Suppressor macrophage treated with lipopolysaccharide for 4 hours (primary cell): Measurements from ENCODE around the gene MYEF2.

ENCODE experiments used
- DNase-seq: peaks from one replicate; pipeline ENCODE4 v3.0.0-alpha.2; 2020

Gene MYEF2

DNA sequence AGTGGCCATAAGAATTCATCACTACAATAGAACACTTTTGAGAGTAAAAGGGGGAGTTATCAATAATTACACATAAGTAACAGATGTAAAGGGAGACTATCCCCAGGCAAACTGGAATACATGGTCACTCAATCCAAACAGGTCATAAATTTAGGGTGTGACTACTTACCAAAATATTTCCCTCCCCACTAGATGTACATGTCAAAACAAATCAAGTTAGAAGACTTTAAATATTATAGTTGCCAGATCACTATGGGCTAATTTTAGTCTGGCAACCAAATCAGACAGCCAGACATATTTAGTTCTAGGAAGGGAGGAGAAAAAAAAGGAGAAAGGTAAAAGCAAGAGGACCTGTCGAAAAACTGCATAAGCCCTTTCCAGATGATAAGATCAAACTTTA lies 34.2 kb downstream of the MYEF2 start:
- no peak for DNase-seq

DNA sequence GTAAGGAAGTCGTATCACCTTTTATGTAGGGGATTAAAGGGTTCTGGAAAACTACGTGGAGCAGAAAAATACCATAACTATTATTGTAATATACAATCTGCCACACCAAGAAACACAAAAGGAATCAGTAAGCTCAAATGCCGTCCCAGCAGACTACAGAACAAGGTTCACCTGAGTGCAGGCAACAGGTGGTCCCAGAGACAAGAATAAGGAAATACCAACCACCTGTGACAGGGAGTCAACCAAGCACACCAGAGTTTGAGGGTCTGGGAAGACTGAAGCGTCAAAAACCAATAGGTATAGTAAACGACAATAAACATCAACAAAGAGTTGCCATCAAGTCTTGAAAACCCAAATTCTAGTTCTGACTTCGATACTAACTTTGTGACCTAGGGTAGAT lies 45.2 kb downstream of the MYEF2 start:
- DNase-seq: no peak

DNA sequence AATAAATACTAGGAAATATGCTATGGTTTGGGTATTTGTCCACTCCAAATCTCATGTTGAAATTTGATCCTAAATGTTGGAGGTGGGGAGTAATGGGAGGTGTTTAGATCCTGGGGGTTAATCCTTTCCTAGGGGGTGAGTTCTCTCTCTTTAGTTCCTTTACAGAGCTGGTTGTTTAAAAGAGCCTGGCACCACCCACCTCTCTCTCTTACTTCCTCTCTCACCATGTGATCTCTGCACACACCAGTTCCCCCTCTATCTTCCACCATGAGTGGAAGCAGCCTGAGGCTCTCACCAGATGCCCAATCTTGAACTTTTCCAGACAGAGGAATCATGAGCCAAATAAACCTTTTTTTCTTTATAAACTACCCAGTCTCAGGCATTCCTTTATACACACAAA lies 46.8 kb downstream of the MYEF2 start:
- no peak for DNase-seq

DNA sequence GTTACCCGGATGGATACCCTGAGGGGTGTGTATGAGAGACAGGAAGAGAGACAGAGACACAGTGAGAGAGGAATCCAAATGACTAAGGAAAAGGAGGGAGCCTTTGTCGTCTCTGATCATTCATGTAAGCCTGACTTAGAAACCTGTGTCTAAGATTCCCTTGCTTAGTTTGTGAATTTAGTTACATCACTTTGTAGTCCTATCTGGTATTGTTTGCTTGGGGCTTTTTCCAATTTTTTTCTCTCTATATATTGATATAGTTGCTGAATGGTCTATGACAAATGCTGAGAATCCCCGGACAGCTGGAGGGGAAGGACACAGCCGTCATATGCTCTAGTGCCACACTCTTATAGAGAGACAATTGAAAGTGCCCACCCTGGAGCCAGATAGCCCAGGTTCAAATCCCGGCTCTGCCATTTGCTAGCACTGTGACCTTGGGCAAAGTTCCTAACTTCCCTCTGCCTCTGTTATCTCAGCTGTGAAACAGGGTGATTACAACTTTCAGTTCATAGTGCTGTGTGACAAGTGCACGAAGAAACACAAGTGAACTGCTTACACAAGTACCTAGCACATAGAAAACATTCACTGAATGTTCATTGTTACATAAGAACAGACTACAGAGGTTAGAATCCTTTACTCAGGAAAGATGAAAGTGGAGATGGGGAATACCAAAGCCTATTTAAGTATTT lies 51.3 kb downstream of the MYEF2 start:
- DNase-seq: no peak

DNA sequence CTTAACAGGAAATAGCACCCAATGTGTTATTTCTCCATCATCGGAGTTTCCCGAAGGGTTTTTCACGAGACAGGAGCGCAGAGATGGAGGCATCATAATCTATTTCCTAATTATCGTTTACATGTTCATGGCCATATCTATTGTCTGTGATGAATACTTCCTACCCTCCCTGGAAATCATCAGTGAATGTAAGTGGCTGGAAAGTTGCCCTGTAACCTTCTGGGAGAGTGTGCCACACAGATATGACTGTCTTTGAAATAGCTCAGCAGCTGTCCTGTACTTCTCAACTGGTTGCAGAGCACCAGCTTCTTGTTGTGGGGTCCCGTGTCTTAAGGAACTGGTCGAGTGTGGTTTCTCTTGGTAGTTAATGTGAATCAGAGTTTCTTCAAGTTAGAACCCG lies 56.2 kb downstream of the MYEF2 start:
- DNase-seq: no peak

DNA sequence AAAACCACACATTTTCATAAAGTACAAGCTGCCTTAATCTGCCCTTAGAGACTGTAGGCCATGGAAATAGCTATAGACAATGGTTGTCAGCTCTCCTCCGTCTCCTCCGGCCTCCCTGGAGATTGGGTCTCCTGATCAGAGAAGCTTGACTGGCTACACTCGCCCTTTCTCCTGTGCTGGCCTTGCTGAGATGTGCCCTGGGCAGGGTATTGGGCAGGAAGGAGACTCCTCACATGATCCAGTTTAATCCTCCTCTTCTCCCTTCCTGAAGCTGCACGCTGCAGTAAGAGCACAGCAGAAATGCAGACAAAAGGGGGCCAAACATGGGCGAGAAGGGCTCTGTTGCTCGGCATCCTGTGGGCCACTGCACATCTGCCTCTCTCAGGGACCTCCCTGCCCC lies 57.4 kb downstream of the MYEF2 start, which contains the start of gene SLC24A5:
Gene SLC24A5, plus strand, starts transcription at position 246 of the 400 bp plus-strand sequence. Its CDS starts 55 bp downstream, at position 301.
- no peak for DNase-seq

DNA sequence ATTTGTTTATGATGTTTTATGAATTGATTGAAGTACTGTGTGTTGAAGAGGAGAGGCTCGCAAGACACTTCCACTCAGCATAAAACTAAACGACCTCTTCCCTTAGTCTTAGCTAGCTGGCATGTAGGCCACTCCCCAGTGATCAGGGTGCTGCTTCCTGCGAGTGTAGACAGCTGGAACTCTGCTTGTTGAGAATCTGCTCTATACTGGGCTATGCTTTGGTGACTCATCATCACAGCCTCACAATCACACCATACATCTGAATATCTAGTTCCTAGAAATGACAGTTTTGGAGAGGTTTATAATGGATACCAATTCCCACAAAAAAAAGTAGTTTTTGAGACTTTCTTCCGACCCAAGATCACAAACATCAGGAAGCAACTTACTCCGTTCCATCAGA lies 58.8 kb downstream of the MYEF2 start:
- DNase-seq: no peak

DNA sequence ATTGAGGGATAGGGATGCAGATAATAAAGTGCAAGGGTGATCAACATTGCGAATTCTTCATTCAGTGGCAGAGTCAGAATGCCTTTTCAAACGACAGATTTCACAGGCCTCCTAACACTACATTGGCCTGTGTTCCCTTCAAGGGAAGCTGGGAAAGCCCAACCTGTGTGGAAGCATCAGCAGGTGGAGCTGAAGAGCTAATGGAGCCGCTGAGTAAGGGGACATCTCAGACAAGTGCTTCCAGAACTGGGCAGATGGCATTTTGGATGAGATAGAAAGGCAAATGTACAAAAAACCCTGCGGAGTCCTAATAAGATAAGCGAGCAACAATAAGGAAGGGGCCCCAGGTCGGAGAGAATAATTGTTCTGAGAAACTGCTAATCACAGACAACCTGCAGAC lies 65.9 kb downstream of the MYEF2 start:
- no peak for DNase-seq

DNA sequence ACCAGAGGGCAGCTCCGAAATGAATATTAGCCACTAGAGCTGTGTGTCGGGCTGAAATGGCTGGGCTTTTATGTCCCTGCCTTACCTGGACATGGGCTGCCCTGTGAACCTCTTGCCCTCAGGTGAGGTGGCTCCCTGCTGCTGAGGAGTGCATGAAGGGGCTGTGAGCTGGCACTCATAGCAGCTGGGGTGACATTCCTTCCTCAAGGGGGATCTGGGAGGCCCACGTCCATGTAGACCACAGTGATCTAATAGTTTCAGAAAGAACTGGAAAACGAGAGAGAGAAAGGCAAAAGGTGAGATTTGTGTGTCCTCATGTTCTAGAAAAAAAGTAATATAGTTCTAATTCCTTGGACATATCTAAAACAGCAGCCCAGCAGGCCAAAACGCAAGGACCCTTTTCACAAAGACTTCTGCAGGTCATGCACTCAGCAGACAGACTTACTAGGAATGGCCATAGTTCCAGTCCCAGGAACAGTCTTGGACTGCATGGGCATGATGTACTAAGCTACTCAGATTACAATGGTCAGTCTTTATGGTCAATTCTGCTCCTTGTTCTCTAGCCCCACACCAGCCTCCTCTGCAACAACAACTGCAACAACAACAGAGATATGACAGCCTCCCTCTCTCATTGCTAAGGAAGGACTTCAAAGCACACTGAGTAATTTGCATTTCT lies 68.1 kb downstream of the MYEF2 start:
- DNase-seq: no peak

DNA sequence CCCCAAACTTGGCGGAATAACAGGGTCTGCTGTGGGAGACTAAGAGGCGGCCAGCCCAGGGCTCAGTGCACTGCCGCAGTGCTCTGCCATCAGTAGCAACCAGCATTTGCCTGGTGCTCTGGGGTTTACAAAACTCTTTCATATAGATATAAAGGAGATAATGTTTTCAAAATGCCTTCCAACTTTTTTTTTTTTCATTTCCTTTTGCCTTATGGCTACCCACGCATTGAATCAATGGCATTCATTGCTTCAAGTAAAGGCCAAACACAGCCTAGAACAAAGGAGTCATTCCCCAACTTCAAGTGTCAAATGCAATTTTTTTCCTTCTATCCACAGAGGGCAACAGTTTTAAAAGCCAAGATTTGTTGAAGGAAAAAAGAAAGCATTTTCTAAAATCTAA lies 68.9 kb downstream of the MYEF2 start:
- DNase-seq: no peak

DNA sequence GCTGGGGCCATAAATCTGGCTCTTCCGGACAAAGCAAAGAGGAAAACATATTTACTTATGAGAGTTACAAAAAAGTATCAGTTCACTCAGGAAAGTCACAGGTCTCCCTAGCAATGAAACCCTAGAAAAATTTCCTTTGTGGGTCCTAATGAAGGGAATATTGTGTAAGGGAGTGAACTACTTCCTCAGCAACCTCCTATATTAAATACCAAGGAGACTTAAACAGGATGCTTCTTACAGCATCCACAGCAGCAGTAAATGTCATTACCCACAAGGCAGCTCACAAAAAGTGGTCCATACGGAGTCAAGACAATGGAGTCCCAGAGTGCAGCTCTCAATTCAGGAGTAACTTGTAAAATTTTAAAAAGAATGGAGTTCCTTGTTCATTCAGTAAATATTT lies 72.2 kb downstream of the MYEF2 start:
- no peak for DNase-seq

DNA sequence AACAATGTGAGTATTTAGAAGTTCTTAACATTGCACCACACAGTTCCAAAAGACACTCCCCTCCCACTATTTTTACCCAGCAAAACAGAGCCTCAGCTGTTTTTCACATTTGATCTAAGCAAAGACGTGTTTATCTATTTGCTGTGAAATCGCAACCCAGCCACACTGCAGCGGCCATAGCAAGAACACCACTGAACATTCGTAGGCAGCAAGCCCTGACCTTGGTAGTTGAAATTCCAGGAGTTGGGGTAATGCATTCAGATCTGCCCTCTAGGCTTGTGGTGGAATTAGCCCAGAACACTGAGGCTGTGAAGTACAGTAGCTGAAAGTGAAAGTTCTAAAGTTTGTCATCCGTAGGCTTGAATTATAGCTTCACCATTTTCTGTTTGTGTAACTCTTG lies 74.4 kb downstream of the MYEF2 start:
- no peak for DNase-seq

DNA sequence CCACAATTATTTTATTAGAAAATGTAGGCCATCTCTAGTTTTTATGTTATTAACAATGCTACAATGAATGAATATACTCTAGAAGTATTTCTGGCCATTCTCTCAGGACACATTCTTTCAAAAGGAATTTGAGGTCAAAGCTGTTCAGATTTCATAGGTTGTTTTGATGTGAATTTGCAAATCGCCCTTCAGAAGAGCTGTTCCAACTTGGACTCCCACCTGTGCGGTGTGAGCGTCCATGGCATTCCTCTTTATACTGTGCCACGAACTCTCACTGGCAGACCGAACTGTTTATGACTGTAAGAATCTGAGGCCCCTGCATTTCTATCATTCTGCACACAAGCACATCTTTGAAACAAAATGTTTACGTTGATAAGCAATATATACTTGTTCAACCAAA lies 75.9 kb downstream of the MYEF2 start:
- DNase-seq: no peak

DNA sequence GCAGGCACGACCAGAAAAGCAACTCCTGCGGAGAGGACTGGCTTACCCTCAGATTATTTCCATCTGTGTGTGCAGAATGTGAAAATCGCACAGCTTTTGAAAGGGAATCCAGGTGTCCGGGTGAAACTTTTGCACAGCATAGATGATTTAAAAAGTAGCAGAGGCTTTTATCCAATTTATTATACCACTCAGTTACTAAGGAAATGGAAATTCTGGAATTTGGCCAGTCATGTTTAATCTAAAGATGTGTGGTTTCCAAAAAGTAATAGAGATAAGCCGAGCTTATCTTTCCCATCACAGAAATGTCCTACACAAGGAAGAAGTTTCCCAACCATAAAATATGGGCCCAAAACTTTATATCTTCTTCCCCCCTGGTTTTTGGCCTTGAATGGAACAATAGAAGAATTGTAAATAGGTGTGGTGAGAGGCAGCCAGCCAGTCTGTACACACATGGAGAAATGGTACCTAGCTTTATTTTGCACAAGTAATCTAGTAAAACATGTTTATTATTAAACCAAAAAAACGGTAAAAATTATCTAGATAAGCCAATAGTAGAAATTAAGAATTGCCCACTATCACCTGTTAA lies 76.6 kb downstream of the MYEF2 start:
- DNase-seq: no peak

DNA sequence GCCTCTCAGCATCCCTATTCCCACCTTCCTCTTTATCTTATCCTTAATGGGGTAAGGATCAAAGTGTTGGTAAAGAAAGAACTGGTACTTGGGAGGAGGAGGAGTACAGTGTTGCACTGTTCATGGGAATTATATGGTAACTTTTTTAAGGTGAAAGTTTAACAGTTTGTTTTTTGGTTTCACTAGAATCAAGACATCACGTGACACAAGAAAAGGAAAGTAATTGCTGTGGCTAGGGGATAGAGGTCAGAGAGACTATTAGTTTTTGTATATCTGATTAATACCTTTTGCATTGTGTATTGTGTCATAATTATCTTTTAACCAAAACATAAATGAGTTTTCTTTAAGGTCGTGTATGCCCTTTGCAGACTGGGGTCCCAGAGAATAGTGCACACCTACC lies 80.8 kb downstream of the MYEF2 start:
- DNase-seq: no peak

DNA sequence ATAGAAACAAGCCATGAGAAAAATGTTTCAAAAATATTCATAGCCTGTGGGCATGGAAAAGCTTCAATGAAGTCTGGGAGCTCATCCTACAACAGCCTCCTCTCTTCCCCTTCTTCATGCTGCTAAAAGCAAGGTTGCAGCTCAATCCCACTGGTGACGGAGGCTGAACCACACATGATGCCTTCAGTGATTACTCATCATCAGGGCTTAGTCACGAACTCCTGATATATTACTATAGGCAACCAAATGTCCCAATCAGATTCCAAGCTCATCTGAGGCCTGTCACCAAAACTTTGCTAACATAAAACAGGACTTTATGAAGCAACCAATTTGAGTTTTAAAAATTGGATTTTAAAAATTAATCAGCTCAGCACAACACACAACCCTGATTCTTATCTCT lies 81.3 kb downstream of the MYEF2 start:
- DNase-seq: peak; percentile 14

DNA sequence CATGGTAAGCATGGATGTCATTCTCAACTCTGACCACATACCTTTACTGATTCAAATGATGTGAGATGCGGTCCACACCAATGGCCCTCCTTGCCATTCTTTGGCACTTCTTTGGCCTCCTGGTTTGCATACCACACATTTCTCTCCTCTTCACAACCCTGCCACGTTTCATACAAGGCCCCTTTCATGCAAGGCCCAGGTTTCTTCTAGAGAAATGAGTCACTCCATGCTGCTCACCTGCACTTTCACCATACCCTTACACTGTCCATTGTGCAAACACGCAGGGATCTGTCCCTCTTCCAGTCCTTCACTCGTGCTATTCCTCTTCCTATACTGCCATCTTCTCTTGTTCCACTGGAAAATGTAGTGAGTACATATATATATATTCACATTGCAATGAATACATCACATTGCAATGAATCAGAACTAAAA lies 81.7 kb downstream of the MYEF2 start:
- no peak for DNase-seq

DNA sequence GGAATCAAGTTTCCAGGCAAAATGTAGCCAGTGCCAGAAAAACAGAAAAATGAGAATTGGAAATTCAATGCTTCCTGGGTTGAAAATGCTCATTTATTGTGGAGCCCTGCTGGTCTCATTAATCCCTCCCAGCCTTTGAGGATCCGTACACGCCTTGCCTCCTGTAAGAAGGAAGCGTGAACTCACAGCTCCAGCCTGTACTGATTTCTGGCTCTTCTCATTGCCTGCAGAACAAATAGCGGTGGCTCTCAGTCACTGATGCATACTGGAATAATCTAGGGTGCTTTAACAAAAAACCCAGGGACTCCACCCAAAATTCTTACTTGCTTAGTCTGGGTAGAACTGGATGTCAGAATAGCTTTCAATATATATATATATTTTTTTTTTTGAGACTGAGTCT lies 86.6 kb downstream of the MYEF2 start:
- DNase-seq: no peak

DNA sequence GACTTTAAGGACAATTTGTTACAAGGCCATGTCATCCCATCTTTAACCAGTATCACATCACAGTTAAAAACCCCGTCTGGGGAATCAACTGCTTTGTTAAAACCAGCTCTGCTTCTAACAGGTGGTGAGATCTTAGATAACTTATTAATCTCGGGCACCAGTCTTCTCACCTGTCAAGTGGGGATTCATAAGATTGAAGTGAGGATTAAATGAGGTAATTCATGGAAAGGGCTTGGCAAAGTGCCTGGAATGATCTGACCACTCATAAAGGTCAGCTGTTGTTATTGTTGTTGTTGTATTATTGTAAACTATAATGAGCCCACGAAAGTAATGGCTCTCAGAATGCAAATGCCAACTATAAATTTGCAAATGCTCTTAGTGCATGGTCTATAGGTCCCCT lies 87.4 kb downstream of the MYEF2 start:
- no peak for DNase-seq

DNA sequence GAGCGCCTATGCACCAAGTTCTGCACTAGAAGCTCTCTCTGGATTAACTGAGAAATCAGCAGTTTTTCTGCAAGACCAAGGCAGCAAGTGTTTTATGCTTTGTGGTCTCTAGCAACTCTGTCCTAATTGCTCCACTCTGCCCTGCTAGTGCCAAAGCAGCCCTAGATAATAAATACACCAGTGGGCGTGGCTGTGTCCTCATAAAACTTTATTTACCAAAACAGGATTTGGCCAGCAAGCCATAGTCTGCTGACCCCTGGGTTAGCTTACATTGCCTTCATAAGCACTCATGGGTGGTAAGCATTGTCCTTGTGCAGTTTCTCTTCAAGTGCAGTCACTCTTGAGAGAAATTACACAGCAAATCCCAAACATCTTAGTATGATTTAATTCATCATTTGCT lies 88.0 kb downstream of the MYEF2 start:
- DNase-seq: no peak

DNA sequence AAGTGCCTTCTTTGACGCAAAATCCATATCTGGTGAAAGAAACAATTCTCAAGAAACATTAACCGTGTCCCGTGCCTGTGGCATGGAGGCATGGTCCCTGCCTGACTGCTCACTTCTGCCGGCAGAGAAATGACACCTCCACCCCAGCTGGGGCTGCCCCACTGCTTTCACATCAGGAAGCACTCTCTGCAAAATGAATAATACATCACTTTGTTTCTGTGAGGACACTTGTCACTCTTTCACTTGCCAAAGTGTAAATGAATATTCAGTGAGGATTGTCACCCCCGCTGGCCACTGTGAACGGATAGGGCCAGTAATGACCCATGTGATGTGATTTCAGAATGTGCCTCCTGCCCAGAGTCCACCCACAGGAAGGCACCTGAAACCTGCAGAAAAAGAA lies 88.4 kb downstream of the MYEF2 start:
- DNase-seq: no peak

DNA sequence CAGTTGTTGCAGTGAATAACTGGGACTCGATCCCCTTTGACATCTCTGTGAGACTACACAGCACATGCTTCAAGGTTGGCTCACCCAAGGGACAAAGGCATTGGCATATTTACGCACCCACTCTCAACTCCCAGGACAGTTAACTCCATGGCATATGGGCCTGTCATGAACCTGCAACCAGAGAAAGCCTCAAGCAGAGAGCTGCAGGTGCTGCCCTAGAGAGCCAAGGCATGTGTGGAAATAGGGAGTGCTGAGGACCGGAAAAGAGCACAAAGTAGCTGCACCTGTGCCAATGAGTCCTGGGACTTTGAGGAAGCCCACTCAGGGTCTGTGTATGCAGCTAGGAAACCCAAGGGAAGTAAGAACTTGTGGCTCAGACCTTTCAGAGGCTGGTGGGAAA lies 90.3 kb downstream of the MYEF2 start:
- DNase-seq: no peak

DNA sequence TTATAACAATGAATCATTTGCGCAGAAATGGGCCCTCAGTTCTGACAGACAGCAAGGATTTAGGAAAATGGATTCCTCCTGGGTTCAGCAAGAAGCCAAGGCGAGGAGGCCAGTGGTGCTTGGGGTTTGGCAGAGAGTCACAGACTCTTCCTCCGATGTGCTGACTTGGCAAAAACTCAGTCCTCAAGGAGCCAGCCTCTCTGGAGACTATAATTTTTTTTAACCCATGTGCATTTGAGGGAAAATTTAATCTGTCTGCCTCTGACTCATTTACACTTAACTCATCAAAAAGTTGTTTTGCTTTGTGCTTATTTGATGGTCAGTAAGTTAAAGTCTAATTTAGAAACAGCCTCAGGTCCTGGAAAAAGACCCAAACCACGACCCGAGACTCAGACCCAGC lies 91.5 kb downstream of the MYEF2 start:
- DNase-seq: no peak

DNA sequence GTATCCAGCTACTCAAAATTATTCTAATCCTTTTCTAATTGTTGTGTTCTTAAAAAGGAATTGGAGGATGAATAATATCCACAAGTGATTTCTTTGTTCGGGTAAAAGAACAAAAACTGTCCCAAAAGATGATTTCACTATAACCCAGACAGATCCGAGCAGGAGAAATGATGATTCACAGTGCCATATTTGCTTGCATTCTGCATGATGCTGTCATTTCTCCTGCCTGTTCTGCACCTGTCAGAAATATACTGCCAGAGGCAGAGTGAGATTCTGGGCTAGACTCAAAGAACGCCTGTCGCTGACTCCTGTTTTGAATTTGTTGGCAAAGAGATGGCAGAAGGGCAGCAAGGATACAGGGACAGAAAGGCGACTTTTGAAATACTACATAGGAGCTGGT lies 92.0 kb downstream of the MYEF2 start:
- no peak for DNase-seq

DNA sequence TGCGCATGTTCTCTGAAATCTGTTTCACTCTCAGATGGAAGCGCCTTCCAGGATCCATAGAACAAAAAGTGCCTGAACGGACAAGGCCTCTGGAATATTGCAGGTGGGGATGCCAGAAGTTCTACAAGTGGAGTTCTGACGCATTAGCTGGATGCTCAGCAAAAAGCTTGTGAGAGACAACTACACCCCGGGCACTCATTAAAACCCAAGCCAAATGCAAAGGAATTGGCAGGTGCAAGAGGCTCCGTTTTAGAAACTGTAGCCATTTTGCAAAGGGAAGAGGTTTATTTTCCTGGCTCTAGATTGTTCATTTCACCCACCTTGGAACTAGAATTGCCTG lies 92.5 kb downstream of the MYEF2 start:
- DNase-seq: no peak
